ENCODE results near the gene ZDHHC14.

DNA sequence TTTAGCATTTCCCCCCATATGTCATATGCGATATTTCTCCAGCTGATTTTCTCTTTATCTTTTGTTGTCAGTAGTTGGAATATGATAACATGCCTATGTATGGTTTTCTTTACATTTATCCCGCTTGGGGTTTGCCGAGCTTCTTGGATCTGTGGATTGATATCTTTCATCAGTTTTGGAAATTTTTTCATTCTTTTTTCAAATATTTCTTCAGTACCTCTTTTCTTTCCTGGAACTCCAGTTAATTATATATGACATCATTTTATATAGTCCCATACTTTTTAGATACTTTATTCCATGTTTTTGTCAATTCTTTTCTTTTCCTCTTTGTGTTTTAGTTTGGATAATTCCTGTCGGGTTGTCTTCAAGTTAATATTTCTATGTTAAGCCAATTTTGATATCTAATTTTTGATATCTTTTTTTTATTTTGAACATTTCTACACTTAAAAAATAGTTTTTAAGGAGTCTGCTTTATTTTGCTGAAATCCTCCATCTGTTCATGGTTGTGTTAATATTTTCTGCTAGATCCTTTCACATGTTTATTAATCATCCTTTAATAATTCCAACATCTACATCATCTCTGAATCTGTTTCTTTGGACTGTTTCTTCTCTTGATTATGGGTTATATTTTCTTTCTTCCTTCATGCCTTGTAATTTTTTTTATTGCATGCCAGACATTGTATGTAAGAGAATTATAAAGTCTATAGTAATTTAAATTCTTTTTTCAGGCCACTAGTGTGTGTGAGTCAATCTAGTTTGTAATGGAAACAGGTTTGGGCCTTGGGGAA lies 9.5 kb downstream of the ZDHHC14 start:
- TF ChIP-seq, protein P1, sequence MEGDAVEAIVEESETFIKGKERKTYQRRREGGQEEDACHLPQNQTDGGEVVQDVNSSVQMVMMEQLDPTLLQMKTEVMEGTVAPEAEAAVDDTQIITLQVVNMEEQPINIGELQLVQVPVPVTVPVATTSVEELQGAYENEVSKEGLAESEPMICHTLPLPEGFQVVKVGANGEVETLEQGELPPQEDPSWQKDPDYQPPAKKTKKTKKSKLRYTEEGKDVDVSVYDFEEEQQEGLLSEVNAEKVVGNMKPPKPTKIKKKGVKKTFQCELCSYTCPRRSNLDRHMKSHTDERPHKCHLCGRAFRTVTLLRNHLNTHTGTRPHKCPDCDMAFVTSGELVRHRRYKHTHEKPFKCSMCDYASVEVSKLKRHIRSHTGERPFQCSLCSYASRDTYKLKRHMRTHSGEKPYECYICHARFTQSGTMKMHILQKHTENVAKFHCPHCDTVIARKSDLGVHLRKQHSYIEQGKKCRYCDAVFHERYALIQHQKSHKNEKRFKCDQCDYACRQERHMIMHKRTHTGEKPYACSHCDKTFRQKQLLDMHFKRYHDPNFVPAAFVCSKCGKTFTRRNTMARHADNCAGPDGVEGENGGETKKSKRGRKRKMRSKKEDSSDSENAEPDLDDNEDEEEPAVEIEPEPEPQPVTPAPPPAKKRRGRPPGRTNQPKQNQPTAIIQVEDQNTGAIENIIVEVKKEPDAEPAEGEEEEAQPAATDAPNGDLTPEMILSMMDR (IDR thresholded peaks at IDR 0.05; ENCODE audit: control extremely low read depth in 1 of 3, insufficient read depth in 1 of 3, low read depth in 1 of 3, low read length in 3 of 3), result no peak
- TF ChIP-seq ATF3 (IDR thresholded peaks at IDR 0.05; ENCODE audit: insufficient read depth, low read depth, low read length), result no peak
- no peak for TF ChIP-seq TAF7 (optimal IDR thresholded peaks at IDR 0.05; ENCODE audit: borderline replicate concordance, low read depth, low read length)
